ENCODE results near the gene KRTAP4-9.
"Not testable (repeated sequence)": the region's sequence is repeated elsewhere in the genome, so short reads cannot be mapped to it uniquely, and the experiment has no call there.

KRTAP4-9 gene

GRCh38 chr17:41131979-41132378 is 26.8 kb downstream of the KRTAP4-9 start:
- DNase-seq (ENCODE audit: low read depth in 2 of 2), result no peak

- DNase-seq (ENCODE audit: low read depth in 2 of 2), result no peak
Observed at GRCh38 chr17:41133880-41134735, 28.9 kb downstream of the KRTAP4-9 start.

GRCh38 chr17:41139865-41140264 is 34.7 kb downstream of the KRTAP4-9 start:
- DNase-seq (ENCODE audit: low read depth in 2 of 2), result not testable (repeated sequence)

- DNase-seq (ENCODE audit: low read depth in 2 of 2), result peak; percentile 89 to 93
Observed at GRCh38 chr17:41140360-41141131, 35.4 kb downstream of the KRTAP4-9 start, which contains the start of gene KRTAP4-6. Gene KRTAP4-6, minus strand, starts transcription at chr17:41140544. Its CDS starts 57 bp downstream, at chr17:41140487.

- DNase-seq (ENCODE audit: low read depth in 2 of 2), result no peak
Observed at GRCh38 chr17:41141361-41141760, 36.2 kb downstream of the KRTAP4-9 start.

- no peak for DNase-seq (ENCODE audit: low read depth in 2 of 2)
Observed at GRCh38 chr17:41144846-41145245, 39.7 kb downstream of the KRTAP4-9 start.

- DNase-seq (ENCODE audit: low read depth in 2 of 2), result no peak
Observed at GRCh38 chr17:41145261-41145660, 40.1 kb downstream of the KRTAP4-9 start.

GRCh38 chr17:41147531-41148204 is 42.5 kb downstream of the KRTAP4-9 start:
- DNase-seq (ENCODE audit: low read depth in 2 of 2), result no peak

- DNase-seq (ENCODE audit: low read depth in 2 of 2), result not testable (repeated sequence)
Observed at GRCh38 chr17:41148971-41149651, 43.9 kb downstream of the KRTAP4-9 start.

GRCh38 chr17:41149652-41149985 is 44.4 kb downstream of the KRTAP4-9 start, which contains the start of gene KRTAP4-5:
Gene KRTAP4-5, minus strand, starts transcription at chr17:41149825. Its CDS starts 58 bp downstream, at chr17:41149767.
- no peak for DNase-seq (ENCODE audit: low read depth in 2 of 2)

GRCh38 chr17:41150026-41150425 is 44.8 kb downstream of the KRTAP4-9 start:
- no peak for DNase-seq (ENCODE audit: low read depth in 2 of 2)

GRCh38 chr17:41151525-41151924 is 46.3 kb downstream of the KRTAP4-9 start:
- DNase-seq (ENCODE audit: low read depth in 2 of 2), result no peak

GRCh38 chr17:41153856-41154255 is 48.7 kb downstream of the KRTAP4-9 start:
- no peak for DNase-seq (ENCODE audit: low read depth in 2 of 2)

All from fibroblast of skin of left quadriceps (primary cell).